Globus pallidus (tissue), 1 donor: ENCODE data around the gene CXCR4.
A peak's percentile ranks its signal among the peaks of the same experiment; 100 is the strongest.
"Not testable (repeated sequence)": the region's sequence is repeated elsewhere in the genome, so short reads cannot be mapped to it uniquely, and the experiment has no call there.

Experiments
- DNase-seq: peaks from one replicate; pipeline ENCODE4 v3.0.0-alpha.2; 2015; ENCODE audit warnings: low spot score

CXCR4 gene

DNA sequence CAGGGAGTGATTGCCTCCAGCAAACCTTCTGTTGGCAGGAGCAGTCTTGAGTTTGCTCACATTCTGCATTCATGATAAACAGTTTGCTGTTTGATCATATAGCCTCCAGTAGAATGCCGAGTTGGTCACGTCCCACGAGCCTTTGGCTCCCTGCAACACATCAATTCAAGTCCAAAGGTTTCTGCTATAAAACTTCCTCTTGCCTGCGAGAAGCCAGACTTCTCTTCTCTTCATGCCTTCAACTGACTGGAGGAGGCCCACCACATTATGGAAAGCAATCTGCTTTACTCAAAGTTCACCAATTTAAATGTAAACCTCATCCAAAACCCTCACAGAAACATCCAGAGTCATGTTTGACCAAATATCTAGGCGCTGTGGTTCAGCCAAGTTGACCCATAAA is 40.8 kb downstream of the CXCR4 start:
- DNase-seq: no peak

DNA sequence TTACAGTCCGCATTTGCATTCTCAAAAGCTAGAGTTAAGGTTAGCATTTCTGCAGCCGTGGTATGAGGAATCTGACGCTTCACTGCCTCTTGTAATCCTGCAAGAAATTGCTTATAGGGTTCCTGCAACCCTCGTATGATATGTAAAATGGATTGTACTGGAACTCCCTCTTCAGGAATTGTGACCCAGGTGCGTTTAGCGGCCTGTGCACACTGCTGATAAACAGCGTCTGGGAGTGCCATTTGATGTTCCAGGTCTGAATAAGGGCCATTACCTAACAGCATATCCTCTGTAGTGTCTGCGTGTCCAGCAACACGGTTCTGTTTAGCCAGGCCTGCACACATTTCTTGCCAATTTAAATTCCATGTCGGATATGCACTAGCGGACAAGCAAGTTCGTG is 42.5 kb downstream of the CXCR4 start:
- no peak for DNase-seq

DNA sequence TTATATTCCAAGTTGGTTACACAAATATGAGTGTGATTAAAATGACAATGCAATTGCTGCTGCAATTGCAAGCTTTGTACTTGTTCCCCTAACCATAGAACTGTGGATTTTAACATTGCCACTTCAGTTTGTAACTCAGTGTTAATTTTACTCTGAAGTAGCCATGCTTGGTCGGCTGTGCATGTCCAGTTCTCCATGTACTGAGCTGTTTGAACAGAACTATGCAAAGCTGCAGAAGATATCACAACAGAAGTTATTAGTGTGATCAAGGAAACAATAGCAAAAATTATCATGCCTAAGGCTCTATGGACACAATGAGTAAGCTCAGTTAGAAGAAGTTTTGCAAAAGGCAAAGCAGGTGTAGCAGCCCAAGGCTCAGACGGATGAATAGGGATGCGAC is 45.3 kb downstream of the CXCR4 start:
- no peak for DNase-seq

DNA sequence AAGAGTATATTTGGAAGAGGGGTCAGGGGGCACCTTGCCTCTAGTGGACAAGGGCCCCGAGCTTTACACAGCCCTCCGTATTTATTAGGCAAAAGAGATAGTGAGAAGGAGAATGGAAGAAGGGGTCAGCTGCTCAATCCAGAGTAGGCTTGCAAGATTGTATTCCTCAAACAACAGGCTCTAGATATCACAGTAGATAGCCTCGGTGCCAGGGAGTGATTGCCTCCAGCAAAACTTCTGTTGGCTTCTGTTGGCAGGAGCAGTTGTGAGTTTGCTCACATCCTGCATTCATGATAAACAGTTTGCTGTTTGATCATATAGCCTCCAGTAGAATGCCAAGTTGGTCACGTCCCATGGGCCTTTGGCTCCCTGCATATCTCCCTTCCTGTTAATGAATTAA is 46.1 kb downstream of the CXCR4 start:
- not testable (repeated sequence) for DNase-seq

DNA sequence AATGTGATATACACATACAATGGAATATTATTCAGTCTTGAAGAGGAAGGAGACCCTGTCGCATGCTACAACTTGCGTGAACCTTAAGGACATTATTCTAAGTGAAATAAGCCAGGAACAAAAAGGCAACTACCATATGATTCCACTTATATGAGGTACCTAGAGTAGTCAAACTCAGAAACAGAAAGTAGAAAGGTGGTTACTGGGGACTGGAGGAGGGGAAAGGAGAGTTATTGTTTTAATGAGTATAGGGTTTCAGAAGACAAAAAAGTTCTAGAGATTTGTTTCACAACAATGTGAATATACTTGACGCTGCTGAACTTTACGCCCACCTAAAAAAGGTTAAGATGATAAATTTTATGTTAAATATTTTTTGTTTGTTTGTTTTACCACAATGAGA is 47.0 kb downstream of the CXCR4 start:
- no peak for DNase-seq

DNA sequence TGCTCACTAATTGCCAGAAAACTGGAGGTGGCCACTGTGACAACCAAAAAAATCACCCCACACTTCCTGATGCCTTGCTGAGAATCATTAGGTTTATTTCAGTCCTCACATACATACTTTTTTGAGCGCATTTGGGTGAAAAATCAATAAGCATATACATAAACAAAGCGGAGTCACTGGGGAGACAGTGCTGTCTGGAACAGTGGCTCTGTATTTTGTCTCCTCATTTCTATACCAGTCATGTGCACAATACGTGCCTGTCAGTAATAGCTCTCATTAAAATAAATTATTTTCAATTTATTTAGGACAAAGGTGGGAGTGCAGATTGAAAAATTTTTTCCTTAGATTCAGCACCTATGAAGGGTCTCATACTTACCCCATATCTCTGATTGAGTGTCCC is 48.2 kb downstream of the CXCR4 start:
- DNase-seq: no peak

DNA sequence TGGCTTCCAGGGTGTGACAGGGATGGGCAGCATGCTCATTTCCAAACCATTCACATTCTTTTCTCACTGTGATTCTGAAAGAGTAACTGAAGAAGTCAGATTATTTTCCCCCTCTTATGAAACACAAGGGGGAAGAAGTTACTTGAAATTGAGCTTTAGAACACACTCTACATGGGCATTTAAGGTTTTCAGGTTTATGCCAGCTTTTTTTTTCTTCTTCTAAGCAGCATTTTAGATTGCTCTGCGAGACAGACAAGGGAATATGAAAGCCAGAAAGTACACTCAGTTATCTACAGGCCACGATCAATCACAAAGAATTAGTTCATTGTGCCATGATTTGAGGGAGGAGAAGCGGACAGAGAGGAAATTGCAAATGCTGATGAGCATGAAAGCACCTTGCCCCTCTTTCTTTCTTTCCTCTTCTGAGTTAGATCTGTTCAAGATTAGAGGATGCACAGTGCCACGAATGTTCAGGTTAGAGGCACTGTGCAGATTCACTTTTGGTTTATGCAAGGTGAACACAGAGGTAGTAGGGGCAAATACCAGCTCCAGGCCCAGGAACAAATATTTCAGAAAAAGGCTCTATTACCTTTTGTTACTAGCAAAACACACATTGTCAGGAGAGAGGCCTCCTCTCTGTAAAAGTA is 49.2 kb downstream of the CXCR4 start:
- no peak for DNase-seq

DNA sequence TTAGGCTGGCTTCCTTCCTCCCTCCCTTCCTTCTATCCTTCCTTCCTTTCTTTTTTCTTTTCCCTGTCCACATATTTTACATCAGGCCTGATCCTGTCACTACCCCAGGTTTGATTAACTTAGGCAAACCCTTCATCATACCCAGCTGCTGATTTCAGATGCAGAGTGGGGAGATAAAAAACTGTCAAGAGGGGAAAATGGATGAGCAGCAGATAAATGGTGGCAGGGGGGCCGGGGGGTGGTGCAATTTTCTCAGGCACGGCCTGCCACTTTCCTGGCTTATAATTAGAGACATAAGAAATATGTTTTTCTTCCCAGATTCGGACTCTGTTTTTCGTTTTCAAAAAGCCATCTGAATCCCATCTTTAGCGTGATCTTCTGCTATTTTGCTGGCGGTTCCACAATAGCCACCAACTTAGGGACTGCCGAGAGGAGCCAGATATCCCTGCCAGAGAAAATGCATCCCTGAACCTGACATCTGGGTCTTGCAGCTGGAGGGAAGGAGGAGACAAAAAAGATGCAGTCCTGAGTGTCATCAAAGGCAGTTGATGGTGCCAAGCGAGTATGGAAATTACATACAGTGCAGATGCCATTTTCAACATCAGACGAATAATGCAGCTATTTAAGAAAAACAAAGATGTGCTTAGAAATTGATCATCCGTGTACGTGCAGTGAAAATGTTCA is 49.9 kb downstream of the CXCR4 start:
- peak; percentile 22 for DNase-seq

DNA sequence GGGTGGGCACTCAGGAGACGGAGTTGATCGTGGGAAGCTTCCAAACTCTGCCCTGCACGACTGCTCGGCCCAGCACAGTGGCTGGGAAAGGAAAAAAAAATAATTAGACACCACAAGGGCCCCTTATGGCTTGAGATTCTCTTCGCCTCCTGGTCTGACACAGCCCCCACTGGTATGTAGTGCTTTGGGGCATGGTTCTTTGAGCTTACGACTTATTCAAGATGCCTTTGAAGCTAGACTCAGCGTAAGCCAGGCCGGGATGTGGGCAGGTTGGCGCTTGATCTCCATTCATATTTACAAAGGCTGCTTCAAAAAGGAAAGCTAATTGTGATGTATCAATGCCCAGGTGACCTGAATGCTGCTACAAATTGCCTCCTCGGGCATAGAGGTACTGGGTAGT is 50.5 kb downstream of the CXCR4 start:
- no peak for DNase-seq

DNA sequence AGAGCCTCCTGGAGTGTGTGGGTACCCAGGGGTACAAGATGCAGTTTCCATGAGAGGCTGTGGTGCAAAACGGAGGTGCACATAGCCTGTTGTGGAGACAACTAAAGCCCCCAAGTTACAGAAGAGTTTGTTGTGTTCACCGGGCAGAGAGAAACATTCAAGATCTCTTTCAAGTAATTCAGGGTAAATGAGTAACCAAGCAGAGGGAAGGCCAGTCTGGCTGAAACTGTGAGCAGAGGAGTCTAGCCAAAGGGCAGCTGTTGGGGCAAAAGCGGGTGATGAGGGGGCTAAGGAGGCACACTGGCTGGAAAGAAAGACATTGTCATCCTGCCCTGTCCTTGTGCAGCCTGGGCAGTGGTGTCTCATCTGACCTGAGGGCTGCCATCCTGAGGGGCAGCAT is 52.0 kb downstream of the CXCR4 start:
- no peak for DNase-seq

DNA sequence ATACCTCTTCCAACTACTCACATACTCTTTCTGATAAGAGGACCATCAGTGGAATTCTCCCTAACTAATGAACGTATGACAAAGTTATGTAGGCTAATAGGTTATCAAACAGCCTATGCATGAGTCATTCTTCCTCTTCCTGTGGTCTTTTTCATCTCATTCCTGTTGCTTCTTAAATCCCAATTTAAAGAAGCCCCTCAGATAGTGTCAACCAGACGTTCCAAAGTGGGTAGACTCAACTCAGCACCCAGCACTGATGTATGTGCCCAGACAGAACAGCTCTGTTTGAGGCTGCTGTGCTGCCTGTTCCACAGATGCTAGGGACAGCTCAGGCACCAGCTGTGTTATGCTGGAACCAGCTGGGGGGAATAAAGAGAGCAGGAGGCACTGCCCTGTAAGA is 52.6 kb downstream of the CXCR4 start:
- DNase-seq: no peak
